Smooth muscle cell (in vitro differentiated cells): ENCODE data around the gene RBL2. TPM values are rescaled to one million over a fixed set of nuclear protein-coding genes. Genes with fewer than 3 reads are reported as not detected.

Experiments used
- DNase-seq: peaks from one replicate; lab custom pipeline; 2025; ENCODE audit not compliant: unreplicated experiment; lab: John Stamatoyannopoulos, UW
- H2AFZ ChIP-seq: fragments of 200-600 bp; sonication (generic); 2 replicates; pipeline ENCODE4 v1.6.0; 2016; ENCODE audit warnings: antibody characterized with exemption, low read depth, mild to moderate bottlenecking
- H3F3A ChIP-seq: fragments of 200-600 bp; sonication (generic); 2 replicates; pipeline ENCODE4 v1.6.0; 2017; ENCODE audit warnings: antibody characterized with exemption, low read depth
- H3K27ac ChIP-seq: fragments of 200-600 bp; sonication (generic); 2 replicates; pipeline ENCODE4 v1.5.1; 2016; ENCODE audit warnings: low read depth, mild to moderate bottlenecking
- H3K27me3 ChIP-seq: fragments of 200-600 bp; sonication (generic); 2 replicates; pipeline ENCODE4 v1.6.1; 2016; ENCODE audit warnings: low read depth, mild to moderate bottlenecking
- H3K36me3 ChIP-seq: fragments of 200-600 bp; sonication (generic); 2 replicates; pipeline ENCODE4 v1.5.1; 2016; ENCODE audit warnings: low read depth
- H3K4me1 ChIP-seq: fragments of 200-600 bp; sonication (generic); 2 replicates; pipeline ENCODE4 v1.5.1; 2016; ENCODE audit warnings: low read depth
- H3K4me2 ChIP-seq: fragments of 200-600 bp; sonication (generic); 2 replicates; pipeline ENCODE4 v1.6.0; 2016; ENCODE audit warnings: mild to moderate bottlenecking
- H3K4me3 ChIP-seq: fragments of 200-600 bp; sonication (generic); 2 replicates; pipeline ENCODE4 v1.5.1; 2016; ENCODE audit warnings: mild to moderate bottlenecking
- H3K79me2 ChIP-seq: fragments of 200-600 bp; sonication (generic); 2 replicates; pipeline ENCODE4 v1.6.0; 2016; ENCODE audit warnings: low read depth, mild to moderate bottlenecking
- H3K9ac ChIP-seq: fragments of 200-600 bp; sonication (generic); 2 replicates; pipeline ENCODE4 v1.6.0; 2016; ENCODE audit warnings: low read depth
- H3K9me3 ChIP-seq: fragments of 200-600 bp; sonication (generic); replicated peaks from 2 replicates; pipeline ENCODE4 v1.5.1; 2016; ENCODE audit warnings: low read depth
- H4K20me1 ChIP-seq: fragments of 200-600 bp; sonication (generic); 2 replicates; pipeline ENCODE4 v1.6.0; 2016; ENCODE audit warnings: low read depth
- CTCF ChIP-seq: fragments of 200-600 bp; sonication (generic); IDR thresholded peaks from 2 replicates; pipeline ENCODE4 v1.5.1; 2017; ENCODE audit warnings: borderline replicate concordance, mild to moderate bottlenecking, antibody characterized with exemption; ENCODE audit not compliant: insufficient read depth, poor library complexity, severe bottlenecking
- WGBS: methylation state at CpG from one replicate; pipeline ENCODE4 v1.1.7; 2016; ENCODE audit warnings: low lambda C conversion rate; 5-methylcytosine and 5-hydroxymethylcytosine counted together
- polyA plus RNA-seq: library from polyadenylated mRNA; unstranded; fragments of >200 nt; fragmentation: Nextera tagmentation; extraction: Ambion mirVana; gene quantifications from 2 replicates; pipeline ENCODE4 v1.2.1, GENCODE V29; 2016
- total RNA-seq: library from RNA; depleted of rRNA; stranded (reverse); fragments of >200 nt; gene quantifications from 2 replicates; pipeline ENCODE4 v1.2.3, GENCODE V29; 2014

Gene RBL2
- total and polyA plus RNA-seq, 2 experiments from 2014 or later = 21.0 to 42.7 TPM

GRCh38 chr16:53519417-53520091 is 85.3 kb downstream of the RBL2 start:
- H3K36me3 ChIP-seq = no peaks in the 10 kb centered on the region
- H2AFZ ChIP-seq = no peak overlapping the region
- WGBS = 92% methylated on average over 8 of the region's 8 CpGs
- H3F3A ChIP-seq = no peaks in the 10 kb centered on the region
- peaks cover 6% of the 10 kb centered on the region for H3K27me3 ChIP-seq
- no peak overlapping the region for H3K9ac ChIP-seq
- no peaks in the 10 kb centered on the region for H3K4me1 ChIP-seq
- H3K79me2 ChIP-seq = no peaks in the 10 kb centered on the region
- peak overlapping the region; percentile 24 for H3K4me2 ChIP-seq
- H3K9me3 ChIP-seq = no peaks in the 10 kb centered on the region
- H3K4me3 ChIP-seq = no peak overlapping the region
- TF ChIP-seq CTCF = no peak
- H4K20me1 ChIP-seq = no peaks in the 10 kb centered on the region
- no peak for DNase-seq
- peak overlapping the region; percentile 35 for H3K27ac ChIP-seq

- TF ChIP-seq CTCF = no peak
- Histone ChIP-seq H3K4me2 (no peak overlapping the region), H3K79me2 (no peaks in the 10 kb centered on the region), H3F3A (no peaks in the 10 kb centered on the region), H2AFZ (no peak overlapping the region), H3K4me3 (no peak overlapping the region), H3K9ac (no peak overlapping the region), H3K27me3 (peaks cover 6% of the 10 kb centered on the region), H3K27ac (no peak overlapping the region), H4K20me1 (no peaks in the 10 kb centered on the region), H3K4me1 (no peaks in the 10 kb centered on the region), H3K36me3 (no peaks in the 10 kb centered on the region), H3K9me3 (no peaks in the 10 kb centered on the region)
- DNase-seq = no peak
- WGBS = 95% methylated on average over 21 of the region's 21 CpGs
Observed at GRCh38 chr16:53523126-53523804, 89.0 kb downstream of the RBL2 start.

- peaks cover 6% of the 10 kb centered on the region for H3K27me3 ChIP-seq
- H3K36me3 ChIP-seq = no peaks in the 10 kb centered on the region
- no peaks in the 10 kb centered on the region for H4K20me1 ChIP-seq
- no peak for TF ChIP-seq CTCF
- no peak overlapping the region for H3K27ac ChIP-seq
- no peak overlapping the region for H3K4me3 ChIP-seq
- no peaks in the 10 kb centered on the region for H3F3A ChIP-seq
- H3K9me3 ChIP-seq = no peaks in the 10 kb centered on the region
- H2AFZ ChIP-seq = no peak overlapping the region
- H3K79me2 ChIP-seq = no peaks in the 10 kb centered on the region
- no peak overlapping the region for H3K9ac ChIP-seq
- no peaks in the 10 kb centered on the region for H3K4me1 ChIP-seq
- 92% methylated on average over 15 of the region's 15 CpGs for WGBS
- no peak for DNase-seq
- no peak overlapping the region for H3K4me2 ChIP-seq
Observed at GRCh38 chr16:53523971-53524548, 89.8 kb downstream of the RBL2 start.
